CD4-positive, alpha-beta T cell (primary cell): ENCODE measurements around the gene COL20A1. TPM values are rescaled to one million over a fixed set of nuclear protein-coding genes. Genes with fewer than 3 reads are reported as not detected.
A peak's percentile ranks its signal among the peaks of the same experiment; 100 is the strongest.

Source experiments
- ATAC-seq: fragments of 200-7000 bp; cut with Tn5 transposase; one replicate; pipeline ENCODE4 v1.10.0; 2022; ENCODE audit warnings: mild to moderate bottlenecking; ENCODE audit not compliant: poor library complexity
- CTCF ChIA-PET: fragments of 350-600 bp; sonication (Branson Sonifier 250); formaldehyde crosslinking; loops from one replicate; lab custom pipeline; 2021; ENCODE audit warnings: antibody characterized with exemption, inconsistent platforms; lab: Charles Lee
- POLR2A ChIA-PET: fragments of 350-600 bp; sonication (Branson Sonifier 250); formaldehyde crosslinking; loops from one replicate; lab custom pipeline; 2021; ENCODE audit warnings: antibody characterized with exemption, inconsistent platforms; lab: Charles Lee
- DNase-seq, 14 experiments: peaks; one replicate each; pipeline ENCODE4 v3.0.0-alpha.2; 2013 to 2020; ENCODE audit warnings: mixed read lengths in 2 of 14
- H3K27ac ChIP-seq, 2 donors: one replicate each; pipeline versions ENCODE4 v1.5.1 to v1.7.0; 2013; ENCODE audit warnings: low read length in 2 of 2, low read depth in 1 of 2, mild to moderate bottlenecking in 1 of 2
- H3K27me3 ChIP-seq, 2 experiments: 1 replicate in 1 of 2; 2 replicates in 1 of 2; pipeline versions ENCODE4 v1.6.1 to v1.7.0; 2013; ENCODE audit warnings: low read length in 2 of 2, control low read depth in 1 of 2, mild to moderate bottlenecking in 1 of 2, moderate library complexity in 1 of 2; ENCODE audit not compliant: insufficient read depth in 2 of 2, control insufficient read depth in 1 of 2
- H3K36me3 ChIP-seq: one replicate; pipeline ENCODE4 v1.6.1; 2013; ENCODE audit warnings: low read length, control low read depth; ENCODE audit not compliant: insufficient read depth
- H3K4me1 ChIP-seq: one replicate; pipeline ENCODE4 v1.6.1; 2013; ENCODE audit warnings: low read length, control low read depth; ENCODE audit not compliant: insufficient read depth
- H3K4me3 ChIP-seq: one replicate; pipeline ENCODE4 v1.5.1; 2013; ENCODE audit warnings: mild to moderate bottlenecking, low read length, moderate library complexity
- H3K9me3 ChIP-seq, 2 experiments: 1 replicate in 1 of 2; 2 replicates in 1 of 2; pipeline versions ENCODE4 v1.6.1 to v1.7.0; 2013; ENCODE audit warnings: low read length in 2 of 2, mild to moderate bottlenecking in 2 of 2, control low read depth in 1 of 2, moderate library complexity in 1 of 2; ENCODE audit not compliant: control insufficient read depth in 1 of 2, insufficient read depth in 1 of 2
- H3K27ac Mint-ChIP-seq: one replicate; pipeline ENCODE4 v1.8.0; 2020; ENCODE audit warnings: mixed read lengths
- H3K27me3 Mint-ChIP-seq: one replicate; pipeline ENCODE4 v1.8.0; 2021; ENCODE audit warnings: mixed read lengths
- H3K36me3 Mint-ChIP-seq: one replicate; pipeline ENCODE4 v1.8.0; 2021; ENCODE audit warnings: low read depth, mixed read lengths
- H3K4me1 Mint-ChIP-seq: one replicate; pipeline ENCODE4 v1.8.0; 2021; ENCODE audit warnings: low read depth, mixed read lengths
- H3K4me3 Mint-ChIP-seq: one replicate; pipeline ENCODE4 v1.8.0; 2020; ENCODE audit warnings: mild to moderate bottlenecking, mixed read lengths
- H3K9me3 Mint-ChIP-seq: one replicate; pipeline ENCODE4 v1.8.0; 2020; ENCODE audit warnings: mixed read lengths
- CTCF ChIP-seq: fragments of 200-600 bp; IDR thresholded peaks from one replicate; pipeline ENCODE4 v1.8.0; 2022; ENCODE audit warnings: antibody characterized with exemption, mild to moderate bottlenecking
- intact Hi-C, 2 experiments: fragments of 100-400 bp; cut with DNase I in 1 of 2; cut with micrococcal nuclease in 1 of 2; formaldehyde crosslinking; loops; one replicate each; pipeline versions ENCODE4 v1.15.1 to v1.9.0; 2023 to 2025; cut with DNase I, micrococcal nuclease
- total RNA-seq, 174 experiments: library from RNA in 2 of 174; stranded (reverse) in 2 of 174; gene quantifications; one replicate each; pipeline ENCODE4 v1.2.3 and lab custom pipeline; 2021 to 2026

Gene COL20A1
- total RNA-seq, 2 experiments from 2014 or later = 0.03 TPM; not detected in 1

GRCh38 chr20:63325554-63326313 is 32.7 kb downstream of the COL20A1 start:
- intact Hi-C loops = no loop called here
- H3K4me3 ChIP-seq = no peak overlapping the region
- peaks cover 0 to 40% of the 10 kb centered on the region in 2 experiments for H3K9me3 ChIP-seq
- peaks cover 20% of the 10 kb centered on the region for H3K4me1 ChIP-seq
- H3K27me3 ChIP-seq = peaks cover 0 to 6% of the 10 kb centered on the region in 2 experiments
- H3K27ac Mint-ChIP-seq = no peak overlapping the region
- H3K9me3 Mint-ChIP-seq = no peaks in the 10 kb centered on the region
- POLR2A ChIA-PET = no interaction called here
- TF ChIP-seq CTCF = no peak
- peaks cover 11% of the 10 kb centered on the region for H3K27me3 Mint-ChIP-seq
- DNase-seq (no peak), ATAC-seq (no peak)
- no peaks in the 10 kb centered on the region for H3K36me3 Mint-ChIP-seq
- CTCF ChIA-PET = no interaction called here
- no peaks in the 10 kb centered on the region for H3K36me3 ChIP-seq
- peaks cover 4% of the 10 kb centered on the region for H3K4me1 Mint-ChIP-seq
- no peak overlapping the region for H3K4me3 Mint-ChIP-seq
- H3K27ac ChIP-seq = no peak overlapping the region

- Mint-ChIP-seq H3K27me3 (peaks cover 13% of the 10 kb centered on the region), H3K36me3 (no peaks in the 10 kb centered on the region), H3K4me3 (no peak overlapping the region), H3K4me1 (peaks cover 4% of the 10 kb centered on the region), H3K27ac (peak overlapping the region; percentile 65), H3K9me3 (peaks cover 2% of the 10 kb centered on the region)
- Histone ChIP-seq H3K4me3 (no peak overlapping the region), H3K4me1 (peaks cover 20% of the 10 kb centered on the region), H3K27me3 (peaks cover 0 to 6% of the 10 kb centered on the region in 2 experiments), H3K9me3 (peaks cover 4 to 49% of the 10 kb centered on the region in 2 experiments), H3K27ac (peak overlapping the region; percentile 78 to 90), H3K36me3 (no peaks in the 10 kb centered on the region)
- ATAC-seq = no peak
- CTCF ChIA-PET = no interaction called here
- peak in 1 of 14 experiments; percentile 11 for DNase-seq
- POLR2A ChIA-PET = no interaction called here
- intact Hi-C loops = no loop called here
- TF ChIP-seq CTCF = no peak
These were observed 33.6 kb downstream of the COL20A1 start for GRCh38 chr20:63326314-63327230.

GRCh38 chr20:63327231-63327745 is 34.3 kb downstream of the COL20A1 start:
- no peak overlapping the region for H3K4me3 Mint-ChIP-seq
- no peak for TF ChIP-seq CTCF
- Histone ChIP-seq H3K4me3 (no peak overlapping the region), H3K36me3 (no peaks in the 10 kb centered on the region), H3K27me3 (peaks cover 0 to 3% of the 10 kb centered on the region in 2 experiments), H3K9me3 (peaks cover 8 to 56% of the 10 kb centered on the region in 2 experiments), H3K27ac (peak overlapping the region; percentile 78 to 90), H3K4me1 (peaks cover 20% of the 10 kb centered on the region)
- ChIA-PET POLR2A (no interaction called here), CTCF (no interaction called here)
- intact Hi-C loops = no loop called here
- H3K9me3 Mint-ChIP-seq = peaks cover 8% of the 10 kb centered on the region
- H3K36me3 Mint-ChIP-seq = no peaks in the 10 kb centered on the region
- ATAC-seq (no peak), DNase-seq (no peak)
- H3K27ac Mint-ChIP-seq = peak overlapping the region; percentile 65
- H3K4me1 Mint-ChIP-seq = peaks cover 4% of the 10 kb centered on the region
- peaks cover 19% of the 10 kb centered on the region for H3K27me3 Mint-ChIP-seq
